IPS-20b (cell line): ENCODE data around the gene INPP5A.
"Not testable (repeated sequence)": the region's sequence is repeated elsewhere in the genome, so short reads cannot be mapped to it uniquely, and the experiment has no call there.

ENCODE experiments used
- H3K27ac ChIP-seq: one replicate; pipeline ENCODE4 v1.5.1; 2013; ENCODE audit warnings: low read length
- H3K27me3 ChIP-seq: 2 replicates; pipeline ENCODE4 v1.6.1; 2013; ENCODE audit warnings: mild to moderate bottlenecking, low read length, inconsistent platforms; ENCODE audit not compliant: insufficient read depth
- H3K36me3 ChIP-seq: 2 replicates; pipeline ENCODE4 v1.6.1; 2013; ENCODE audit warnings: low read depth, mild to moderate bottlenecking, inconsistent platforms, low read length, moderate library complexity; ENCODE audit not compliant: insufficient read depth
- H3K4me1 ChIP-seq: 2 replicates; pipeline ENCODE4 v1.6.1; 2013; ENCODE audit warnings: mild to moderate bottlenecking, control low read depth, inconsistent platforms, low read length, moderate library complexity; ENCODE audit not compliant: insufficient read depth
- H3K4me3 ChIP-seq: 2 replicates; pipeline ENCODE4 v1.5.1; 2013; ENCODE audit warnings: mild to moderate bottlenecking, low read length, inconsistent platforms
- H3K9ac ChIP-seq: 2 replicates; pipeline ENCODE4 v1.6.1; 2013; ENCODE audit warnings: low read depth, mild to moderate bottlenecking, inconsistent platforms, low read length, moderate library complexity
- H3K9me3 ChIP-seq: 2 replicates; pipeline ENCODE4 v1.6.1; 2013; ENCODE audit warnings: mild to moderate bottlenecking, low read depth, low read length, inconsistent platforms; ENCODE audit not compliant: insufficient read depth

Gene INPP5A

GRCh38 chr10:132820056-132820455, 282.5 kb downstream of the INPP5A start:
- no peaks in the 10 kb centered on the region for H3K4me1 ChIP-seq
- H3K36me3 ChIP-seq = no peaks in the 10 kb centered on the region
- peaks cover 8% of the 10 kb centered on the region for H3K9me3 ChIP-seq
- no peaks in the 10 kb centered on the region for H3K27me3 ChIP-seq
- H3K9ac ChIP-seq = no peak overlapping the region
- no peak overlapping the region for H3K4me3 ChIP-seq
- no peak overlapping the region for H3K27ac ChIP-seq

GRCh38 chr10:132825783-132826523, 288.4 kb downstream of the INPP5A start:
- H3K36me3 ChIP-seq = not testable (repeated sequence)

GRCh38 chr10:132826524-132827422, 289.2 kb downstream of the INPP5A start:
- H3K27me3 ChIP-seq = no peaks in the 10 kb centered on the region
- H3K9ac ChIP-seq = no peak overlapping the region
- H3K27ac ChIP-seq = no peak overlapping the region
- H3K4me3 ChIP-seq = no peak overlapping the region
- no peaks in the 10 kb centered on the region for H3K4me1 ChIP-seq
- H3K9me3 ChIP-seq = peaks cover 17% of the 10 kb centered on the region
- no peaks in the 10 kb centered on the region for H3K36me3 ChIP-seq

More at GRCh38 chr10:132825783-132826523, 288.4 kb downstream of the INPP5A start:
- H3K4me1 ChIP-seq, H3K9ac ChIP-seq, H3K27ac ChIP-seq, H3K27me3 ChIP-seq, H3K4me3 ChIP-seq: not testable (repeated sequence)
- peaks cover 17% of the 10 kb centered on the region for H3K9me3 ChIP-seq

- no peak overlapping the region for H3K4me3 ChIP-seq
- peaks cover 17% of the 10 kb centered on the region for H3K9me3 ChIP-seq
- no peaks in the 10 kb centered on the region for H3K4me1 ChIP-seq
- H3K27ac ChIP-seq = no peak overlapping the region
- no peaks in the 10 kb centered on the region for H3K36me3 ChIP-seq
- H3K9ac ChIP-seq = no peak overlapping the region
- H3K27me3 ChIP-seq = no peaks in the 10 kb centered on the region
Measured at GRCh38 chr10:132827423-132827789, 289.8 kb downstream of the INPP5A start.

GRCh38 chr10:132827861-132828539, 290.4 kb downstream of the INPP5A start:
- Histone ChIP-seq H3K4me3 (no peak overlapping the region), H3K27ac (no peak overlapping the region), H3K27me3 (no peaks in the 10 kb centered on the region), H3K9me3 (peaks cover 17% of the 10 kb centered on the region), H3K4me1 (no peaks in the 10 kb centered on the region), H3K36me3 (no peaks in the 10 kb centered on the region), H3K9ac (no peak overlapping the region)

- no peak overlapping the region for H3K4me3 ChIP-seq
- no peaks in the 10 kb centered on the region for H3K36me3 ChIP-seq
- no peaks in the 10 kb centered on the region for H3K4me1 ChIP-seq
- no peak overlapping the region for H3K27ac ChIP-seq
- H3K27me3 ChIP-seq = no peaks in the 10 kb centered on the region
- peaks cover 17% of the 10 kb centered on the region for H3K9me3 ChIP-seq
- H3K9ac ChIP-seq = no peak overlapping the region
Measured at GRCh38 chr10:132828681-132829080, 291.1 kb downstream of the INPP5A start.

DNA sequence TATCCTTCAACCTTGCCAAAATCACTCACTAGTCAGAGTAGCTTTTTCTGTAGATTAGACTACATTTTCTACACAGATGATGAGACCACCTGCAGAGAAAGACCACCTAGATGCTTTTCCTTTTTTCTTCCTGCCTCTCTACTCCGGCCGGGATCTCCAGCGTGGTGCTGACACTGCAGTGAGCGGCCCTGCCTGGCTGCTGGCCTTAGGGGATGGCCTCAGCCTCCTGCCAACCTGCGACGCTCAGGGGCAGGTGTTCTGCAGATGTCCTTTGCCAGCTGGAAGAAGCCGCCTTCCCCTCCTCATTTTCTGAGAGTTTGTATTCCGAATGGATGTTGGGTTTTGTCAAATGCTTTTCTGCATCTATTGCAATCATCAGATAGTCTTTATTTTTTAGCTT, 291.8 kb downstream of the INPP5A start:
- no peaks in the 10 kb centered on the region for H3K27me3 ChIP-seq

DNA sequence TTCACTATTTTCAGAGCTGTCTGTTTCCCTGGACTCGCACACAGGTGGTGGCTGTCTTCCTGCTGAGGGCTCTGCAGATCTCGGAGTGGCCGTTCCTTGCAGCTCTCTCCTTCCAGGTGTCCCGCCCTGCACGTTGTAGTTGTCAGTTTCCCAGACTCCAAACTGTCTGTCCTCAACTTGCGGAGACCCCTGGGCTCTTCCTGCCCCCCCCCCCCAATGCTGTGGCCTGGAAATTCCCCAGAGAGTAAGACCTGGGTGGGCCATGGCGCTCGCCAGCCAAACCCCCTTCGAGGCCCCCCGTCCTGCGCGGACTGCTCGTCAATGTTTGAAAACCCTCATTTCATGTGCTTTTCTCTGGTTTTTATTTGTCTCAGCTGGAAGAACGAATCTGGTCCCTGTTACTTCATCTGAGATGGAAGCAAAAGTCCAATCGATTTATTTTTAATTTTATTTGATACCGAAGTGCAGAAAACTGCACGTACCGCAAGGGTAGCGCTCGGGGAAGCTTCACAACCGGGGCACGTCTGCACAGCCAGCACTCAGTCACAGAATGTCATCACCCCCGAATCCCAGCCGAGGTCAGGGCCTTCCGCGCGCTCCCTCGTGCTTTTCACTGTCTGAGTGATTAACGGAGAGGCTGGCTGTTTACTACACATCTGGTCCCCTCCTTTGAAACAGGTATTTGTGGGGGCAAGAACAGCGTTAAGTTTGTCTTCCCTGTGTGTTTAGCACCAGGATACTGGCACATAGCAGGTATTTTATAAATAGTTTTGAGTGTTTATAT, 294.8 kb downstream of the INPP5A start:
- Histone ChIP-seq H3K27ac (no peak overlapping the region), H3K27me3 (no peaks in the 10 kb centered on the region), H3K4me1 (no peaks in the 10 kb centered on the region; the same call in 1 of the 2 replicates), H3K9me3 (no peaks in the 10 kb centered on the region), H3K9ac (no peak overlapping the region), H3K36me3 (no peaks in the 10 kb centered on the region), H3K4me3 (no peak overlapping the region)

More for the DNA sequence above, 291.8 kb downstream of the INPP5A start:
- Histone ChIP-seq H3K9ac (no peak overlapping the region), H3K4me3 (no peak overlapping the region), H3K36me3 (no peaks in the 10 kb centered on the region), H3K9me3 (peaks cover 17% of the 10 kb centered on the region), H3K27ac (no peak overlapping the region), H3K4me1 (no peaks in the 10 kb centered on the region)
